Activated CD8-positive, alpha-beta memory T cell treated with anti-CD3 and anti-CD28 coated beads, Interleukin-2, amount 10 ng/mL, durations not matched to agents 7 days and 5 days (primary cell): ENCODE results near the gene NBPF26. TPM values are rescaled to one million over a fixed set of nuclear protein-coding genes. Genes with fewer than 3 reads are reported as not detected.
A peak's percentile ranks its signal among the peaks of the same experiment; 100 is the strongest.
"Not testable (repeated sequence)": the region's sequence is repeated elsewhere in the genome, so short reads cannot be mapped to it uniquely, and the experiment has no call there.

Source experiments
- ATAC-seq: fragments of 150-1000 bp; cut with Tn5 transposase; one replicate; pipeline ENCODE4 v1.10.0; 2021; ENCODE audit warnings: moderate library complexity
- CTCF ChIA-PET: fragments of 350-600 bp; sonication (Branson Sonifier 250); formaldehyde crosslinking; loops from one replicate; lab custom pipeline; 2021; ENCODE audit warnings: antibody characterized with exemption; lab: Charles Lee
- DNase-seq: peaks from one replicate; pipeline ENCODE4 v3.0.0-alpha.2; 2020
- H3K27ac Mint-ChIP-seq: one replicate; pipeline ENCODE4 v1.8.0; 2021; ENCODE audit warnings: mild to moderate bottlenecking, mixed read lengths
- H3K27me3 Mint-ChIP-seq: one replicate; pipeline ENCODE4 v1.8.0; 2021; ENCODE audit warnings: mixed read lengths
- H3K36me3 Mint-ChIP-seq: one replicate; pipeline ENCODE4 v1.8.0; 2021; ENCODE audit warnings: mild to moderate bottlenecking, mixed read lengths
- H3K4me1 Mint-ChIP-seq: one replicate; pipeline ENCODE4 v1.8.0; 2021; ENCODE audit warnings: mixed read lengths
- H3K4me3 Mint-ChIP-seq: one replicate; pipeline ENCODE4 v1.8.0; 2021; ENCODE audit warnings: mild to moderate bottlenecking, moderate library complexity, mixed read lengths
- H3K9me3 Mint-ChIP-seq: one replicate; pipeline ENCODE4 v1.8.0; 2022; ENCODE audit warnings: low read depth, mixed read lengths
- total RNA-seq, 2 experiments: library from RNA; stranded (reverse); gene quantifications; one replicate each; pipeline ENCODE4 v1.2.3, GENCODE V29; 2021

The NBPF26 gene
- total RNA-seq, 2 experiments from 2014 or later: 33.8 to 41.0 TPM

- H3K4me1 Mint-ChIP-seq, H3K27me3 Mint-ChIP-seq, CTCF ChIA-PET, ATAC-seq, H3K4me3 Mint-ChIP-seq, H3K27ac Mint-ChIP-seq, H3K36me3 Mint-ChIP-seq, DNase-seq, H3K9me3 Mint-ChIP-seq: not testable (repeated sequence)
These were observed 102.9 kb downstream of the NBPF26 start for GRCh38 chr1:120826623-120827022.

GRCh38 chr1:120844186-120844944 lies 120.6 kb downstream of the NBPF26 start:
- H3K27ac Mint-ChIP-seq: peak overlapping the region; percentile 88
- peak overlapping the region; percentile 91 for H3K4me3 Mint-ChIP-seq
- ATAC-seq, H3K36me3 Mint-ChIP-seq, CTCF ChIA-PET, H3K9me3 Mint-ChIP-seq, H3K27me3 Mint-ChIP-seq, H3K4me1 Mint-ChIP-seq: not testable (repeated sequence)
- peak; percentile 88 for DNase-seq

DNA sequence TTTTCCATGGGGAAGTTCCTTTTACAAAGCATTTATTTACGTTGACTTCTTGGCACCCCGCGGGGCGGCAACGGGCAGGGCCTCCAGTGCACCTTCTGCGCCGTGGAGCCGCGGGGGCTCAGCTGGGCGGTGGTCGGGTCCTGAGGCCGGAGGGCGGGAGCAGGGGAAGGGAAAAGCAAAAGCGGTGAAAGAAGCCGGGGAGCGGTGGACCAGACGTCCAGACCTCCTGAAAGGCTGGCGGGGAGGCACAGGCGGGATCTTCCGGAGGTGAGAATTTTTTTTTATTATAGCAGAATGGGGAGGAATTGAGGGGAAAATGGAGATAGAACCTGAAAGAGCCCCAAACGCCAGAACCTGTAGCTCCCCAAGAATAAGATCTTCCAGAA lies 121.2 kb downstream of the NBPF26 start:
- peak overlapping the region; percentile 91 for H3K4me3 Mint-ChIP-seq
- DNase-seq, CTCF ChIA-PET, H3K9me3 Mint-ChIP-seq, H3K36me3 Mint-ChIP-seq, ATAC-seq, H3K4me1 Mint-ChIP-seq, H3K27me3 Mint-ChIP-seq: not testable (repeated sequence)
- peak overlapping the region; percentile 83 for H3K27ac Mint-ChIP-seq

GRCh38 chr1:120849400-120850286 lies 125.9 kb downstream of the NBPF26 start:
- H3K27me3 Mint-ChIP-seq, H3K9me3 Mint-ChIP-seq, CTCF ChIA-PET, H3K36me3 Mint-ChIP-seq: not testable (repeated sequence)
- peak; percentile 67 for DNase-seq
- H3K27ac Mint-ChIP-seq: peak overlapping the region; percentile 93
- peak; percentile 43 for ATAC-seq
- peak overlapping the region; percentile 79 for H3K4me3 Mint-ChIP-seq
- peaks cover 21% of the 10 kb centered on the region for H3K4me1 Mint-ChIP-seq

GRCh38 chr1:120850287-120850536 lies 126.5 kb downstream of the NBPF26 start:
- H3K36me3 Mint-ChIP-seq, DNase-seq, CTCF ChIA-PET, H3K27me3 Mint-ChIP-seq, ATAC-seq, H3K9me3 Mint-ChIP-seq: not testable (repeated sequence)
- peaks cover 27% of the 10 kb centered on the region for H3K4me1 Mint-ChIP-seq
- H3K27ac Mint-ChIP-seq: peak overlapping the region; percentile 93
- H3K4me3 Mint-ChIP-seq: peak overlapping the region; percentile 79

- Mint-ChIP-seq H3K4me1 (peaks cover 28% of the 10 kb centered on the region), H3K27ac (peak overlapping the region; percentile 93), H3K4me3 (peak overlapping the region; percentile 79)
- CTCF ChIA-PET, H3K36me3 Mint-ChIP-seq, H3K9me3 Mint-ChIP-seq, H3K27me3 Mint-ChIP-seq: not testable (repeated sequence)
- ATAC-seq (peak; percentile 81), DNase-seq (peak; percentile 95)
These were observed 127.0 kb downstream of the NBPF26 start for GRCh38 chr1:120850537-120851421.

GRCh38 chr1:120858144-120858543 lies 134.4 kb downstream of the NBPF26 start:
- CTCF ChIA-PET, H3K9me3 Mint-ChIP-seq, ATAC-seq, H3K36me3 Mint-ChIP-seq, H3K27me3 Mint-ChIP-seq, H3K4me3 Mint-ChIP-seq: not testable (repeated sequence)
- peak overlapping the region; percentile 52 for H3K27ac Mint-ChIP-seq
- peaks cover 21% of the 10 kb centered on the region for H3K4me1 Mint-ChIP-seq
- DNase-seq: peak; percentile 47

GRCh38 chr1:120859615-120860234 lies 136.0 kb downstream of the NBPF26 start:
- peak overlapping the region; percentile 24 for H3K27ac Mint-ChIP-seq

GRCh38 chr1:120878206-120878605 lies 154.5 kb downstream of the NBPF26 start:
- not testable (repeated sequence) for H3K27ac Mint-ChIP-seq

More at GRCh38 chr1:120859615-120860234, 136.0 kb downstream of the NBPF26 start:
- H3K36me3 Mint-ChIP-seq, H3K4me3 Mint-ChIP-seq, H3K27me3 Mint-ChIP-seq, H3K9me3 Mint-ChIP-seq, CTCF ChIA-PET, DNase-seq: not testable (repeated sequence)
- ATAC-seq: peak; percentile 53
- peaks cover 16% of the 10 kb centered on the region for H3K4me1 Mint-ChIP-seq

DNA sequence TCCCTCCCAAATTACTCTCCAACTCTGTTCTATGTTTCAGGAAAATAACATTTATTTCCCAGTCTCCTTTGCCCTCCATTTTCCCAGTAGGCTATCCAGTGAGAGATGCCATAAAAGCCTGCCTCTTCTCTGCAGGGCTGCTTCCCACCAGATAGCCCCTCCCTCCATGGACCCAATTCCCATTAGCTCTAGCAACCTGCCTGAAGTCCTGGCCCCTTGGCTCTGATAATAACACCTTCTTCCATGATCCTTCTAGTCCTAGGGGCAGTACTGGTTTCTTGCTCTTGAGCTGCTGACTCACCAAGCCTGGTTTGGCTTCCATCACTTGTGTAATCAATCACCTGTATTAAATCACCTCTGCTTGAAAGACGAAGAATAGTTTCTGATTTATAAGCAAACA lies 156.3 kb downstream of the NBPF26 start:
- H3K36me3 Mint-ChIP-seq, H3K27me3 Mint-ChIP-seq, H3K27ac Mint-ChIP-seq, CTCF ChIA-PET, H3K9me3 Mint-ChIP-seq, ATAC-seq, H3K4me3 Mint-ChIP-seq, DNase-seq, H3K4me1 Mint-ChIP-seq: not testable (repeated sequence)

More at GRCh38 chr1:120878206-120878605, 154.5 kb downstream of the NBPF26 start:
- H3K4me1 Mint-ChIP-seq, H3K27me3 Mint-ChIP-seq, H3K36me3 Mint-ChIP-seq, CTCF ChIA-PET, H3K9me3 Mint-ChIP-seq, DNase-seq, ATAC-seq, H3K4me3 Mint-ChIP-seq: not testable (repeated sequence)

GRCh38 chr1:120881934-120882333 lies 158.2 kb downstream of the NBPF26 start:
- H3K27ac Mint-ChIP-seq, DNase-seq, H3K4me3 Mint-ChIP-seq, H3K36me3 Mint-ChIP-seq, H3K4me1 Mint-ChIP-seq, CTCF ChIA-PET, ATAC-seq, H3K9me3 Mint-ChIP-seq, H3K27me3 Mint-ChIP-seq: not testable (repeated sequence)
